Suprapubic skin (tissue), 4 donors: ENCODE data around the gene ERCC6. TPM values are rescaled to one million over a fixed set of nuclear protein-coding genes. Genes with fewer than 3 reads are reported as not detected.

Source experiments
- DNase-seq, 2 donors: peaks; one replicate each; pipeline ENCODE4 v3.0.0-alpha.2; 2019; ENCODE audit warnings: low spot score in 2 of 2
- H3K27ac ChIP-seq: fragments of 200-600 bp; sonication (generic); one replicate; pipeline ENCODE4 v1.5.1; 2019
- H3K27me3 ChIP-seq: fragments of 200-600 bp; sonication (generic); one replicate; pipeline ENCODE4 v1.5.1; 2019
- H3K36me3 ChIP-seq: fragments of 200-600 bp; sonication (generic); one replicate; pipeline ENCODE4 v1.5.1; 2019
- H3K4me1 ChIP-seq: fragments of 200-600 bp; sonication (generic); one replicate; pipeline ENCODE4 v1.5.1; 2019
- H3K4me3 ChIP-seq: fragments of 200-600 bp; sonication (generic); one replicate; pipeline ENCODE4 v1.5.1; 2019; ENCODE audit warnings: mild to moderate bottlenecking
- H3K9me3 ChIP-seq: fragments of 200-600 bp; sonication (generic); one replicate; pipeline ENCODE4 v1.5.1; 2019
- CTCF ChIP-seq, 2 donors: fragments of 200-600 bp in 1 of 2; fragments of 450-650 bp in 1 of 2; sonication (generic) in 1 of 2; IDR thresholded peaks; one replicate each; pipeline ENCODE4 v1.5.1; 2016 to 2019; ENCODE audit warnings: antibody characterized with exemption in 2 of 2, mild to moderate bottlenecking in 1 of 2, moderate library complexity in 1 of 2
- EP300 ChIP-seq: sonication (generic); formaldehyde crosslinking; IDR thresholded peaks from one replicate; pipeline ENCODE4 v1.6.1; 2017; ENCODE audit warnings: antibody characterized with exemption
- POLR2A ChIP-seq, 2 donors: fragments of 450-650 bp; IDR thresholded peaks; one replicate each; pipeline ENCODE4 v1.6.1; 2017; ENCODE audit warnings: antibody characterized with exemption in 2 of 2, mild to moderate bottlenecking in 2 of 2, moderate library complexity in 2 of 2
- POLR2AphosphoS5 ChIP-seq, 3 donors: sonication (generic); formaldehyde crosslinking; IDR thresholded peaks; one replicate each; pipeline ENCODE4 v1.6.1; 2017; ENCODE audit warnings: antibody characterized with exemption in 3 of 3
- WGBS: methylation state at CpG from one replicate; pipeline ENCODE4 v1.1.5; 2018; 5-methylcytosine and 5-hydroxymethylcytosine counted together
- total RNA-seq, 4 donors: library from RNA; depleted of rRNA; stranded (reverse); fragments of >200 nt; gene quantifications; one replicate each; pipeline ENCODE4 v1.1.0, GENCODE V29; 2016

The ERCC6 gene
- total RNA-seq, 4 donors from 2014 or later = 20.5 to 37.1 (median 24.4) TPM

GRCh38 chr10:49512121-49512809 lies 26.7 kb downstream of the ERCC6 start:
- no peak overlapping the region for H3K4me3 ChIP-seq
- H3K4me1 ChIP-seq = peaks cover 14% of the 10 kb centered on the region
- H3K27ac ChIP-seq = no peak overlapping the region
- no peaks in the 10 kb centered on the region for H3K9me3 ChIP-seq
- DNase-seq = no peak
- peaks cover 12% of the 10 kb centered on the region for H3K36me3 ChIP-seq
- WGBS = 69% methylated on average over 4 of the region's 4 CpGs
- no peaks in the 10 kb centered on the region for H3K27me3 ChIP-seq
- peak in 1 of 2 donors; percentile 27 for TF ChIP-seq CTCF (IDR thresholded peaks at IDR 0.05)
- no peak for TF ChIP-seq POLR2AphosphoS5 (IDR thresholded peaks at IDR 0.05)
- TF ChIP-seq EP300 = no peak
- no peak for TF ChIP-seq POLR2A (IDR thresholded peaks at IDR 0.05)

- TF ChIP-seq POLR2A (IDR thresholded peaks at IDR 0.05) (no peak), POLR2AphosphoS5 (IDR thresholded peaks at IDR 0.05) (no peak), EP300 (no peak), CTCF (IDR thresholded peaks at IDR 0.05) (no peak)
- no peak for DNase-seq
- Histone ChIP-seq H3K27me3 (no peaks in the 10 kb centered on the region), H3K4me3 (no peak overlapping the region), H3K9me3 (no peaks in the 10 kb centered on the region), H3K36me3 (peaks cover 4% of the 10 kb centered on the region), H3K27ac (no peak overlapping the region), H3K4me1 (peaks cover 14% of the 10 kb centered on the region)
- WGBS = 67% methylated on average over 4 of the region's 4 CpGs
These were observed 29.1 kb downstream of the ERCC6 start for GRCh38 chr10:49509771-49510303.

GRCh38 chr10:49508654-49509053 lies 30.3 kb downstream of the ERCC6 start:
- no peak overlapping the region for H3K4me3 ChIP-seq
- H3K4me1 ChIP-seq = peaks cover 14% of the 10 kb centered on the region
- H3K27me3 ChIP-seq = no peaks in the 10 kb centered on the region
- no peak overlapping the region for H3K27ac ChIP-seq
- TF ChIP-seq CTCF (IDR thresholded peaks at IDR 0.05) (no peak), POLR2A (IDR thresholded peaks at IDR 0.05) (no peak), EP300 (no peak), POLR2AphosphoS5 (IDR thresholded peaks at IDR 0.05) (no peak)
- no peaks in the 10 kb centered on the region for H3K9me3 ChIP-seq
- H3K36me3 ChIP-seq = peaks cover 7% of the 10 kb centered on the region
- 44% methylated on average over 4 of the region's 4 CpGs for WGBS
- DNase-seq = no peak

DNA sequence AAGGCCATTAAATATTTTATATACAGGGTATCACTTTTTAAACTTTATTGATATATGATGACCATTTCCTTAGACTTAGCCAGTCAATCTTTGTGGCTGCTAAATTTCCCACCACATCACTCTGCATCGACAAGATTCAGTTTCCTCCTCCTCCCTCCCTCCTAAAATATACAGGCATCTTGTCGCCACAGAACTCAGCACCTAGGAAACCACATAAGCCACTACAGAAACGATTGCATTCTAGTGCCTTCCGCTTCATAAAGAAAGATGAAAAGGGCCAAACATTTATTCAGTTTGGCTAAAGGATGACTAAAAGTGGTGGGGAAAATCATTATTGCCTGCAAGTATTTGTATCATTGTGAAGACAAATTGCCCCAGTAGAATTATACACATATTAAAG lies 30.7 kb downstream of the ERCC6 start:
- no peak overlapping the region for H3K4me3 ChIP-seq
- H3K27ac ChIP-seq = no peak overlapping the region
- DNase-seq = no peak
- H3K4me1 ChIP-seq = peaks cover 14% of the 10 kb centered on the region
- H3K9me3 ChIP-seq = no peaks in the 10 kb centered on the region
- TF ChIP-seq POLR2AphosphoS5 (IDR thresholded peaks at IDR 0.05) = no peak
- TF ChIP-seq CTCF (IDR thresholded peaks at IDR 0.05) = no peak
- TF ChIP-seq EP300 = no peak
- TF ChIP-seq POLR2A (IDR thresholded peaks at IDR 0.05) = no peak
- H3K27me3 ChIP-seq = no peaks in the 10 kb centered on the region
- peaks cover 7% of the 10 kb centered on the region for H3K36me3 ChIP-seq
- 63% methylated on average over 4 of the region's 4 CpGs for WGBS

DNA sequence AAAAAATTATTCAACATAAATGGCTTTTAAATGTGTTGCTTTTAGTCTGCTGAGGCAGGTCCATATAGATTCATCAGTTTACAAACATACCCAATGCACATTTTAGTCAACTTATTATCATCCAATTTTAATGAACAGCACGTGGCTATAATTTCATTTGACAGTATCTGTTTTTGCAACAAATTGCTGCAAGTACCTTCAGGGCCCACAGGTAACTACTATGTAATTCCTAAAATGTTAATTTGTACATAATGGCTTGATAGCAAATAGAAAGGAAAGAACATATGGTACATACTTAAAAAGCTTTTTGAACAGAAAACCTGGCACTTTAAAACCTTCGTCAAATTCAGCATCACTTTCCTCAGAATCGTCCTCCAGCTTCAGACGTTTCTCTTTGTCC lies 33.3 kb downstream of the ERCC6 start:
- no peak for DNase-seq
- Histone ChIP-seq H3K4me3 (no peak overlapping the region), H3K4me1 (peaks cover 14% of the 10 kb centered on the region), H3K27me3 (no peaks in the 10 kb centered on the region), H3K36me3 (peaks cover 7% of the 10 kb centered on the region), H3K9me3 (no peaks in the 10 kb centered on the region), H3K27ac (no peak overlapping the region)
- 86% methylated on average over 4 of the region's 4 CpGs for WGBS
- no peak for TF ChIP-seq POLR2A (IDR thresholded peaks at IDR 0.05)
- TF ChIP-seq POLR2AphosphoS5 (IDR thresholded peaks at IDR 0.05) = no peak
